Thoracic aorta (tissue), 2 donors: ENCODE data around the gene DNM3. TPM values are rescaled to one million over a fixed set of nuclear protein-coding genes. Genes with fewer than 3 reads are reported as not detected.

Experiments
- ATAC-seq: fragments of 150-250 bp; one replicate; pipeline ENCODE4 v1.8.0; 2017; ENCODE audit warnings: low read depth; ENCODE audit not compliant: insufficient number of reproducible peaks, low FRiP score
- DNase-seq: peaks from one replicate; pipeline ENCODE4 v3.0.0-alpha.2; 2020; ENCODE audit warnings: low spot score
- H3K27ac ChIP-seq, 2 donors: fragments of 200-600 bp; sonication (generic); 1 replicate in 1 of 2; 2 replicates in 1 of 2; pipeline ENCODE4 v1.5.1; 2016; ENCODE audit warnings: mild to moderate bottlenecking in 2 of 2, moderate library complexity in 2 of 2
- H3K27me3 ChIP-seq: fragments of 200-600 bp; sonication (generic); replicated peaks from 2 replicates; pipeline ENCODE4 v1.6.0; 2016; ENCODE audit warnings: mild to moderate bottlenecking; ENCODE audit not compliant: insufficient read depth
- H3K36me3 ChIP-seq: fragments of 200-600 bp; sonication (generic); one replicate; pipeline ENCODE4 v1.5.1; 2016
- H3K4me1 ChIP-seq, 2 donors: fragments of 200-600 bp; sonication (generic); 1 replicate in 1 of 2; 2 replicates in 1 of 2; pipeline versions ENCODE4 v1.5.1 to v1.6.0; 2016; ENCODE audit warnings: low read depth in 2 of 2, mild to moderate bottlenecking in 1 of 2; ENCODE audit not compliant: control insufficient read depth in 1 of 2
- H3K4me3 ChIP-seq: fragments of 200-600 bp; sonication (generic); 2 replicates; pipeline ENCODE4 v1.5.1; 2016; ENCODE audit warnings: mild to moderate bottlenecking
- H3K9me3 ChIP-seq: fragments of 200-600 bp; sonication (generic); 2 replicates; pipeline ENCODE4 v1.5.1; 2016
- CTCF ChIP-seq: fragments of 200-600 bp; sonication (generic); IDR thresholded peaks from one replicate; pipeline ENCODE4 v1.5.1; 2019; ENCODE audit warnings: antibody characterized with exemption
- total RNA-seq, 2 donors: library from RNA; depleted of rRNA; stranded (reverse); fragments of >200 nt; gene quantifications; one replicate each; pipeline versions ENCODE4 v1.1.0 to v1.2.3, GENCODE V29; 2016

DNM3 gene
- total RNA-seq, 2 donors from 2014 or later = 5.8 to 7.5 TPM

- Histone ChIP-seq H3K4me3 (no peak overlapping the region), H3K27me3 (no peaks in the 10 kb centered on the region), H3K9me3 (no peaks in the 10 kb centered on the region), H3K27ac (peak overlapping the region; percentile 4 to 69), H3K36me3 (no peaks in the 10 kb centered on the region), H3K4me1 (peaks cover 28 to 67% of the 10 kb centered on the region in 2 donors)
- ATAC-seq (no peak), DNase-seq (no peak)
- TF ChIP-seq CTCF = no peak
These were observed 552.1 kb downstream of the DNM3 start for GRCh38 chr1:172393354-172393753.

GRCh38 chr1:172394141-172394751 is 552.9 kb downstream of the DNM3 start:
- no peaks in the 10 kb centered on the region for H3K9me3 ChIP-seq
- DNase-seq = no peak
- peaks cover 28 to 76% of the 10 kb centered on the region in 2 donors for H3K4me1 ChIP-seq
- H3K36me3 ChIP-seq = no peaks in the 10 kb centered on the region
- TF ChIP-seq CTCF = no peak
- peak overlapping the region; percentile 57 for H3K4me3 ChIP-seq
- peak overlapping the region; percentile 46 to 69 for H3K27ac ChIP-seq
- no peak for ATAC-seq
- no peaks in the 10 kb centered on the region for H3K27me3 ChIP-seq

- Histone ChIP-seq H3K27me3 (no peaks in the 10 kb centered on the region), H3K9me3 (no peaks in the 10 kb centered on the region), H3K4me3 (no peak overlapping the region), H3K36me3 (no peaks in the 10 kb centered on the region), H3K4me1 (peaks cover 30 to 77% of the 10 kb centered on the region in 2 donors), H3K27ac (peak overlapping the region in 1 of 2 donors; percentile 69)
- no peak for TF ChIP-seq CTCF
- no peak for ATAC-seq
- DNase-seq = no peak
These were observed 553.5 kb downstream of the DNM3 start for GRCh38 chr1:172394811-172395210.

GRCh38 chr1:172395576-172395975 is 554.3 kb downstream of the DNM3 start:
- DNase-seq (no peak), ATAC-seq (no peak)
- no peak overlapping the region for H3K4me3 ChIP-seq
- H3K36me3 ChIP-seq = no peaks in the 10 kb centered on the region
- H3K27ac ChIP-seq = no peak overlapping the region
- H3K4me1 ChIP-seq = peaks cover 31 to 78% of the 10 kb centered on the region in 2 donors
- H3K27me3 ChIP-seq = no peaks in the 10 kb centered on the region
- no peaks in the 10 kb centered on the region for H3K9me3 ChIP-seq
- TF ChIP-seq CTCF = no peak

GRCh38 chr1:172397221-172397620 is 555.9 kb downstream of the DNM3 start:
- peaks cover 29 to 78% of the 10 kb centered on the region in 2 donors for H3K4me1 ChIP-seq
- no peak for TF ChIP-seq CTCF
- no peak for DNase-seq
- no peaks in the 10 kb centered on the region for H3K36me3 ChIP-seq
- H3K27me3 ChIP-seq = no peaks in the 10 kb centered on the region
- no peak for ATAC-seq
- no peak overlapping the region for H3K4me3 ChIP-seq
- no peaks in the 10 kb centered on the region for H3K9me3 ChIP-seq
- H3K27ac ChIP-seq = peak overlapping the region; percentile 3 to 91
